ENCODE measurements around the gene FGF4.

GRCh38 chr11:69801513-69802335 is 26.6 kb upstream of the FGF4 start:
- TF ChIP-seq CTCF (IDR thresholded peaks at IDR 0.05; ENCODE audit: insufficient read depth, low read length, poor library complexity, severe bottlenecking) (peak; percentile 68), EZH2phosphoT487 (conservative IDR thresholded peaks at IDR 0.05; ENCODE audit: low read length) (no peak)

All from SU-DHL-6 (cell line).